Measurements from ENCODE around the gene IPO8. TPM values are rescaled to one million over a fixed set of nuclear protein-coding genes. Genes with fewer than 3 reads are reported as not detected.

Gene IPO8
- total and polyA plus RNA-seq, 3 donors from 2014 or later: 27.4 to 46.4 (median 37.2) TPM

DNA sequence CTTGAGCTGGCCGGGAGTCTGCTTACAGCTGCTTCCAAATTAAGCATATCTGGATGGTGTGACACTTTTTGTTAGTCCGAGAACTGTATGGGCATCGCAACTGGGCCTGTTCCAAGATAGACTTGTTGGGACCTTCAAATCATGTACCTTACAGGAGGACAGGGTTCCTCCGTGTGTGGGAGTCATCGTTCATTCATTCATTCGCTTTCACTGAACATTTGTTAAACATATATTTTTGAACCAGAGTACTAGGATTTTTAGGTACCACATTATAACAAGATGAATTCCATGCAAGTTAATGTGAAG is 387 bp upstream of the IPO8 start:
- Histone ChIP-seq H3K27ac (peak overlapping the region; percentile 61 to 74), H3K4me1 (peaks cover 4% of the 10 kb centered on the region), H3K4me3 (peak overlapping the region; percentile 88 to 98), H3K27me3 (no peaks in the 10 kb centered on the region), H3K36me3 (ENCODE audit: low read depth, missing control alignments) (no peaks in the 10 kb centered on the region), H3K9me3 (no peaks in the 10 kb centered on the region)
- WGBS, 2 donors: 5 to 7% methylated on average over 6 of the region's 6 CpGs
- no peak for DNase-seq
- TF ChIP-seq POLR2A (IDR thresholded peaks at IDR 0.05): no peak
- intact Hi-C loops (cut with DNase I; ENCODE audit: low total_unique reads): no loop called here

GRCh38 chr12:30694412-30695198 is 1.1 kb downstream of the IPO8 start:
- Histone ChIP-seq H3K9me3 (no peaks in the 10 kb centered on the region), H3K27ac (no peak overlapping the region), H3K27me3 (no peaks in the 10 kb centered on the region), H3K4me1 (peaks cover 4% of the 10 kb centered on the region), H3K4me3 (peak overlapping the region; percentile 88 to 98), H3K36me3 (ENCODE audit: low read depth, missing control alignments) (no peaks in the 10 kb centered on the region)
- intact Hi-C loops (cut with DNase I; ENCODE audit: low total_unique reads): no loop called here
- 5 to 6% methylated on average over 16 of the region's 16 CpGs for WGBS, 2 donors
- peak; percentile 57 for DNase-seq
- TF ChIP-seq CTCF (IDR thresholded peaks at IDR 0.05): no peak

- Histone ChIP-seq H3K4me3 (no peak overlapping the region), H3K4me1 (peaks cover 4% of the 10 kb centered on the region), H3K36me3 (ENCODE audit: low read depth, missing control alignments) (no peaks in the 10 kb centered on the region), H3K9me3 (no peaks in the 10 kb centered on the region), H3K27ac (no peak overlapping the region), H3K27me3 (no peaks in the 10 kb centered on the region)
- no peak for DNase-seq
- intact Hi-C loops (cut with DNase I; ENCODE audit: low total_unique reads): no loop called here
- TF ChIP-seq CTCF (IDR thresholded peaks at IDR 0.05) (no peak), POLR2A (IDR thresholded peaks at IDR 0.05) (no peak)
- 52 to 63% methylated on average over 5 of the region's 5 CpGs for WGBS, 2 donors
Observed at GRCh38 chr12:30692470-30692869, 3.2 kb downstream of the IPO8 start.

DNA sequence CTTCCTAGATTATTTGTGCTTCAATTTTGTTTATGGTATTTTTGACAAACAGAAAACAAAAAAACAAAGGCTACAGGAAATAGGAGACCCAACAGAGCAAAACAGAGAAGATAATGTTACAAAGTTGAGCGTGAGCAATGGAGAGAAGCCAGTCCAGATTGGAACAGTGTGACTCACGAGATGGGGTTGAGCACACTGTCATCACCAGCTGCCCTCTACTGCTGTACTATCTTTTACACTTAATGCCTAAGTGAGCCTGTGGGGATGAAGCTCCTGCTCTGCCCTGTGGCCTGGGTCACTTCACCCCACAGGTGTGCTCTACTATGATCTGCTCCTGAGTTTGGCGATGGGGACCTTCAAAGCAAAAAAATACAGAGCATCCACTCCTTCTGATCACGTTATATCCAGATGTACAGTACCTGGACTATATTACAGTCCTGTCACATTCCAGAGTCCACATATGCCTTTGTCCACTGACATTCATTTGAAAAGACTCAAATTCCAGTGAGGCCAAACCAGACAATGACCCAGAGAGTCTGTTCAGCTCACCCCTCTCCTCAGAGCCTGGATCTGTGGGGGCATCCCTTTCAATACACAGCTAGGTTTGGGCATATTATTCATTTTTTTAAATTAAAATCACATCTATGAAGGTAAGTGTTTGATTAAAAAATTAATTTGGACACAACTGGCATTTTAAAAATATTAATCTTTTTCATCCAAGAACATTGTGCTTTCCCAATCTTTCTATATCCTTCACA is 4.4 kb downstream of the IPO8 start:
- intact Hi-C loops (cut with DNase I; ENCODE audit: low total_unique reads): no loop called here
- Histone ChIP-seq H3K4me3 (no peak overlapping the region), H3K9me3 (no peaks in the 10 kb centered on the region), H3K4me1 (peaks cover 4% of the 10 kb centered on the region), H3K27me3 (no peaks in the 10 kb centered on the region), H3K36me3 (ENCODE audit: low read depth, missing control alignments) (no peaks in the 10 kb centered on the region), H3K27ac (no peak overlapping the region)
- WGBS, 2 donors: 56 to 60% methylated on average over 4 of the region's 4 CpGs
- TF ChIP-seq CTCF (IDR thresholded peaks at IDR 0.05) (no peak), POLR2A (IDR thresholded peaks at IDR 0.05) (no peak)
- DNase-seq: no peak

GRCh38 chr12:30687265-30687986 is 8.2 kb downstream of the IPO8 start:
- no peak for TF ChIP-seq CTCF (IDR thresholded peaks at IDR 0.05)
- TF ChIP-seq POLR2A (IDR thresholded peaks at IDR 0.05): no peak
- 75 to 80% methylated on average over 2 of the region's 2 CpGs for WGBS, 2 donors
- no peaks in the 10 kb centered on the region for H3K36me3 ChIP-seq (ENCODE audit: low read depth, missing control alignments)
- H3K4me1 ChIP-seq: no peaks in the 10 kb centered on the region
- H3K9me3 ChIP-seq: no peaks in the 10 kb centered on the region
- no peak for DNase-seq
- no peak overlapping the region for H3K4me3 ChIP-seq
- intact Hi-C loops (cut with DNase I; ENCODE audit: low total_unique reads): no loop called here
- H3K27me3 ChIP-seq: no peaks in the 10 kb centered on the region
- H3K27ac ChIP-seq: no peak overlapping the region
